HG02852 (cell line): ENCODE measurements around the gene RNF121.

ENCODE experiments used
- ATAC-seq: cut with Tn5 transposase; IDR thresholded peaks from one replicate; pipeline ENCODE4 v1.9.1; 2021; ENCODE audit warnings: mild to moderate bottlenecking, moderate library complexity; ENCODE audit not compliant: unreplicated experiment

The RNF121 gene

GRCh38 chr11:72003776-72004171 is 74.9 kb downstream of the RNF121 start:
- no peak for ATAC-seq

GRCh38 chr11:72004515-72005346 is 75.9 kb downstream of the RNF121 start:
- no peak for ATAC-seq

GRCh38 chr11:72005347-72006260 is 76.8 kb downstream of the RNF121 start:
- no peak for ATAC-seq

GRCh38 chr11:72006309-72007088 is 77.7 kb downstream of the RNF121 start:
- no peak for ATAC-seq

GRCh38 chr11:72007089-72007476 is 78.2 kb downstream of the RNF121 start:
- ATAC-seq, result no peak

- no peak for ATAC-seq
Observed at GRCh38 chr11:72007587-72007986, 78.7 kb downstream of the RNF121 start.

GRCh38 chr11:72008728-72009127 is 79.9 kb downstream of the RNF121 start:
- no peak for ATAC-seq

GRCh38 chr11:72009156-72009555 is 80.3 kb downstream of the RNF121 start:
- ATAC-seq, result no peak

- ATAC-seq, result no peak
Observed at GRCh38 chr11:72010529-72011233, 81.8 kb downstream of the RNF121 start.

GRCh38 chr11:72012091-72012630 is 83.3 kb downstream of the RNF121 start:
- ATAC-seq, result no peak

- ATAC-seq, result no peak
Observed at GRCh38 chr11:72012897-72013721, 84.3 kb downstream of the RNF121 start.

- no peak for ATAC-seq
Observed at GRCh38 chr11:72013765-72014711, 85.2 kb downstream of the RNF121 start.

- ATAC-seq, result no peak
Observed at GRCh38 chr11:72014761-72015320, 86.0 kb downstream of the RNF121 start.

GRCh38 chr11:72015511-72016061 is 86.7 kb downstream of the RNF121 start:
- no peak for ATAC-seq

- no peak for ATAC-seq
Observed at GRCh38 chr11:72018171-72018570, 89.3 kb downstream of the RNF121 start.

GRCh38 chr11:72023335-72023734 is 94.5 kb downstream of the RNF121 start:
- no peak for ATAC-seq

GRCh38 chr11:72024069-72024754 is 95.4 kb downstream of the RNF121 start:
- no peak for ATAC-seq
